Body of pancreas (tissue), 4 donors: Measurements from ENCODE around the gene PTPN5. TPM values are rescaled to one million over a fixed set of nuclear protein-coding genes. Genes with fewer than 3 reads are reported as not detected.

ENCODE experiments used
- ATAC-seq: fragments of 150-250 bp; one replicate; pipeline ENCODE4 v1.9.1; 2016
- DNase-seq, 4 donors: peaks; one replicate each; pipeline ENCODE4 v3.0.0-alpha.2; 2019
- H3K27ac ChIP-seq, 4 donors: fragments of 200-600 bp; sonication (generic); 1 replicate in 3 of 4; 2 replicates in 1 of 4; pipeline versions ENCODE4 v1.5.1 to v1.6.1; 2016 to 2019; ENCODE audit warnings: mild to moderate bottlenecking in 1 of 4, mixed read lengths in 1 of 4, moderate library complexity in 1 of 4
- H3K27me3 ChIP-seq, 2 donors: fragments of 200-600 bp; sonication (generic); one replicate each; pipeline ENCODE4 v1.6.0; 2016; ENCODE audit warnings: mild to moderate bottlenecking in 1 of 2
- H3K36me3 ChIP-seq, 2 donors: fragments of 200-600 bp; sonication (generic); replicated peaks in 1 of 2; 2 replicates each; pipeline ENCODE4 v1.5.1; 2016; ENCODE audit warnings: low read depth in 2 of 2; ENCODE audit not compliant: insufficient read depth in 1 of 2
- H3K4me1 ChIP-seq: fragments of 200-600 bp; sonication (generic); one replicate; pipeline ENCODE4 v1.6.0; 2016
- H3K4me3 ChIP-seq, 2 donors: fragments of 200-600 bp; sonication (generic); 1 replicate in 1 of 2; 2 replicates in 1 of 2; pipeline ENCODE4 v1.5.1; 2016 to 2019
- H3K9me3 ChIP-seq, 3 donors: fragments of 200-600 bp; sonication (generic); 1 replicate in 2 of 3; 2 replicates in 1 of 3; pipeline ENCODE4 v1.5.1; 2016
- POLR2A ChIP-seq, 3 donors: fragments of 450-650 bp; IDR thresholded peaks; one replicate each; pipeline ENCODE4 v1.6.1; 2016; ENCODE audit warnings: antibody characterized with exemption in 3 of 3, mild to moderate bottlenecking in 2 of 3
- WGBS, 2 donors: methylation state at CpG; one replicate each; pipeline ENCODE4 v1.1.5; 2017; 5-methylcytosine and 5-hydroxymethylcytosine counted together
- intact Hi-C: fragments of 100-400 bp; cut with DNase I; formaldehyde crosslinking; loops from one replicate; pipeline ENCODE4 v1.15.1; 2023
- total RNA-seq, 2 donors: library from RNA; depleted of rRNA; stranded (reverse); fragments of >200 nt; gene quantifications; one replicate each; pipeline ENCODE4 v1.1.0, GENCODE V29; 2016
- TF ChIP-seq, protein P1 (sequence below), 7 experiments: fragments of 450-650 bp in 4 of 7; fragments of 200-600 bp in 3 of 7; sonication (generic) in 3 of 7; IDR thresholded peaks; one replicate each; pipeline ENCODE4 v1.5.1; 2016 to 2019; ENCODE audit warnings: antibody characterized with exemption in 7 of 7

PTPN5 gene
- total RNA-seq, 2 donors from 2014 or later: 0.26 TPM; not detected in 1

DNA sequence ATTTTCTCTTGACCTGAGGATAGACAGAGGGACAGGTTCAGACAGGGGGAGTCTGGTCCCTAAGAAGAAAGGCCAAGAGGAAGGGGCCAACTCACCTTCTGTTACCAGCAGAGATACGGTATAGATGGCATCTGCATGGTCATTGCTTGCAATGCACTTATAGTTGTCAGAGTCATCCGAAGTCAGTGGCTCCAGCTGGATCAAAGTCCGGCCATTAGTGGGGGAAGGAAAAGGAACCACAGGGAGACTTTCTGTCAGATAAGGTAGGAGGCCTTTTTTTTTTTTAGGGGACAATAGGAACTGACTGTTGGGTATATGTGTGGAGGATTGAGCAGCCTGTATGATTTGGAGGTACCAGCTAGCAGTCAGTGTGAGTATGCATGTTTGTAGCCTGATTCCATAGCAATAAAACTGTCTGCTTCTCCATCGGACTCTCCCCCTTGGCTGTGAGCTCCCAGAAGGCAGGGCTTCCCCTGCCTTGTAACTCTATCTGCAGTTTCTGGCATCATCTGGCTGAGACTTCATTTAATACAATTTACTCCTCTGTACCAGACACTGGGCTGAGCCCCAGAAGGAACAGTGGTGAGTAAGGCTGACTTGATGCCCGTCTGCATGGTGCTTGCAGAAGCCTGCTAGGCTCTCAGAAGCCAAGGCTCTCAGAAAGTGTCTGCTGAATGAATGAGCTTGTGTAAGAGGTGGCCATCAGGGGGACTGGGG, 71.3 kb downstream of the PTPN5 start:
- Histone ChIP-seq H3K36me3 (no peaks in the 10 kb centered on the region), H3K27me3 (no peaks in the 10 kb centered on the region), H3K9me3 (no peaks in the 10 kb centered on the region), H3K4me3 (no peak overlapping the region), H3K4me1 (peaks cover 7% of the 10 kb centered on the region), H3K27ac (no peak overlapping the region)
- intact Hi-C loops: no loop called here
- ATAC-seq (no peak), DNase-seq (no peak)
- TF ChIP-seq POLR2A (IDR thresholded peaks at IDR 0.05): no peak
- TF ChIP-seq, protein P1, sequence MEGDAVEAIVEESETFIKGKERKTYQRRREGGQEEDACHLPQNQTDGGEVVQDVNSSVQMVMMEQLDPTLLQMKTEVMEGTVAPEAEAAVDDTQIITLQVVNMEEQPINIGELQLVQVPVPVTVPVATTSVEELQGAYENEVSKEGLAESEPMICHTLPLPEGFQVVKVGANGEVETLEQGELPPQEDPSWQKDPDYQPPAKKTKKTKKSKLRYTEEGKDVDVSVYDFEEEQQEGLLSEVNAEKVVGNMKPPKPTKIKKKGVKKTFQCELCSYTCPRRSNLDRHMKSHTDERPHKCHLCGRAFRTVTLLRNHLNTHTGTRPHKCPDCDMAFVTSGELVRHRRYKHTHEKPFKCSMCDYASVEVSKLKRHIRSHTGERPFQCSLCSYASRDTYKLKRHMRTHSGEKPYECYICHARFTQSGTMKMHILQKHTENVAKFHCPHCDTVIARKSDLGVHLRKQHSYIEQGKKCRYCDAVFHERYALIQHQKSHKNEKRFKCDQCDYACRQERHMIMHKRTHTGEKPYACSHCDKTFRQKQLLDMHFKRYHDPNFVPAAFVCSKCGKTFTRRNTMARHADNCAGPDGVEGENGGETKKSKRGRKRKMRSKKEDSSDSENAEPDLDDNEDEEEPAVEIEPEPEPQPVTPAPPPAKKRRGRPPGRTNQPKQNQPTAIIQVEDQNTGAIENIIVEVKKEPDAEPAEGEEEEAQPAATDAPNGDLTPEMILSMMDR (IDR thresholded peaks at IDR 0.05): no peak
- 67 to 85% methylated on average over 5 of the region's 5 CpGs for whole genome bisulfite sequencing, 2 donors

DNA sequence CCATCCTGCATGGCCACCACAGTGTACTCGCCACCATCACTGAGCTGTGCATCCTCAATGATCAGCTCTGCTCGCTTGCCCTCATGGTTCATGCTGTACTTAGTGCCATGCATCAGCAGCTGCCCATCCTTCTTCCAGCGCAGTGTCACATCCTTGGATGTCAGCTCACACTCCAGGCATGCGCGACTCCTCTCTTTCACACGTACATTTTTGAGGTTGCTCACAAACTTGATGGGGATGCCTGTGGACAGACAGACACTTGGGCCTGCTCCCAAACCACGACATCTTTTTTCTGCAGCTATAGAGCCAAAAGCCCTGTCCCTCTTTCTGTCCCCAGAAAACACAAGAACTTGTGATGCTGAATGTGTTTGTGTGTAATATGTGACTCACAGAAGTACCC, 76.1 kb downstream of the PTPN5 start:
- intact Hi-C loops: no loop called here
- no peaks in the 10 kb centered on the region for H3K36me3 ChIP-seq
- H3K27me3 ChIP-seq: no peaks in the 10 kb centered on the region
- H3K4me3 ChIP-seq: no peak overlapping the region
- WGBS, 2 donors: 81 to 82% methylated on average over 7 of the region's 7 CpGs
- no peaks in the 10 kb centered on the region for H3K4me1 ChIP-seq
- ATAC-seq: no peak
- H3K9me3 ChIP-seq: no peaks in the 10 kb centered on the region
- DNase-seq: no peak
- TF ChIP-seq, protein P1 (IDR thresholded peaks at IDR 0.05): no peak
- no peak for TF ChIP-seq POLR2A (IDR thresholded peaks at IDR 0.05)
- no peak overlapping the region for H3K27ac ChIP-seq

DNA sequence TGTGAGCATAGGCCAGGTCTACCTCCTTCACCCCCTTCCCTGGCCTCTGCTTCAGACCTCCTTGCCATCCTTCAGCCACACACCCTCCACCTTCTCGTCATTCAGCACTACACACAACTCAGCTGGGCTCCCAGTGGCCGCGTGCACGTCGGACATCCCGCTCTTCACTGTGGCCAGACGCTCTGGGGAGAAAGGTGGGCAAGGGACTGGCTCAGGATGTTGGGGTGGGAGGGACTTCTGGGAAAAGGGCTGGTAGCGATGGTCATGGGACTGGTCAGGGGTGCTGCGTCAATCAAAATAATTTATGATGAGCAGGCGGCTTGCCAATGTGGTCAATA, 77.2 kb downstream of the PTPN5 start:
- 83 to 85% methylated on average over 10 of the region's 10 CpGs for WGBS, 2 donors
- DNase-seq: no peak

DNA sequence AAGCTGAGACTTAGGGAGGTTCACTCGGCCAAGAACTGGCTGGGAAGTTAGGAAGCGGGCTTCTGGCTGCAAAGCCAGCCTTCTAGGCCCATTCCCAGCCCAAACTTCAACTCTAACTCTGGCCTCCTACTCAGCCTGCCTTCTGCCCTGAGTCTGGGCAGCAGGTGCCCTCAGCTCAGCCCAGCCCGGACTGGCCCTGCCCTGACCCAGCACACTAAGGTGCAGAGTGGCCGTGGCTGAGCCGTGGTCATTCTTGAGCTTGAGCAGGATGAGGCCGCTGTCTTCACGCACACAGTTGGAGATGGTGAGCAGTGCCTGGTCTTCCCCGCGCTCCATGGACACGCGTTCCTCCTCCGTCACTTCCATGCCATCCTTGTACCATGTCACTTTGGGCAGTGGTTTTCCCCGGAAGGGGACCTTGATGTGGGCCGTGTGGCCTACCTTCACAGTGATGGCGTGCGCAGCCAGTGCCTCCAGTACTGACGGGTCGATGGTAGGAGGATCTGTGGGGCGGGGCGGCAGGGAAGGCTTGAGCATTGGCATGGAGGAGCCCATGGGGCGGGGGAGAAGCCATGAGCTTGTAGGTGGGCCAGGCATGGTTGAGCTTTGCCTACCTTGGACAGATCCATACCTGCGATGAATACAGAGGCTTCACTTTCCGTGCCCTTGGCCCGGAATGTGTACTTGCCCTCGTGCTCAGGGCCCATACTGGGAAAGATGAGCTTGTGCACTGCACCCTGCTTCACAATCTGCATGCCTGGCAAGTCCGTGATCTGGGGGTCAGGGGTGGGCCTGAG, 77.8 kb downstream of the PTPN5 start:
- intact Hi-C loops: no loop called here
- H3K36me3 ChIP-seq: no peaks in the 10 kb centered on the region
- H3K9me3 ChIP-seq: no peaks in the 10 kb centered on the region
- H3K4me1 ChIP-seq: no peaks in the 10 kb centered on the region
- WGBS, 2 donors: 82 to 85% methylated on average over 18 to 26 of the region's 26 CpGs
- H3K27me3 ChIP-seq: no peaks in the 10 kb centered on the region
- no peak overlapping the region for H3K27ac ChIP-seq
- H3K4me3 ChIP-seq: no peak overlapping the region
- TF ChIP-seq, protein P1 (IDR thresholded peaks at IDR 0.05): no peak
- no peak for TF ChIP-seq POLR2A (IDR thresholded peaks at IDR 0.05)
- ATAC-seq (no peak), DNase-seq (no peak)

More for the DNA sequence above, 77.2 kb downstream of the PTPN5 start:
- H3K27me3 ChIP-seq: no peaks in the 10 kb centered on the region
- TF ChIP-seq, protein P1 (IDR thresholded peaks at IDR 0.05): no peak
- no peak for TF ChIP-seq POLR2A (IDR thresholded peaks at IDR 0.05)
- no peaks in the 10 kb centered on the region for H3K36me3 ChIP-seq
- no peak overlapping the region for H3K4me3 ChIP-seq
- no peak overlapping the region for H3K27ac ChIP-seq
- no peaks in the 10 kb centered on the region for H3K4me1 ChIP-seq
- intact Hi-C loops: no loop called here
- no peaks in the 10 kb centered on the region for H3K9me3 ChIP-seq
- no peak for ATAC-seq
